NCI-H146 treated with DMSO at 0.1 percent for 48 hours (cell line): ENCODE data around the gene SLC40A1.

Experiments used
- DNase-seq: peaks from one replicate; lab custom pipeline; 2025; ENCODE audit not compliant: unreplicated experiment; lab: John Stamatoyannopoulos, UW

SLC40A1 gene

DNA sequence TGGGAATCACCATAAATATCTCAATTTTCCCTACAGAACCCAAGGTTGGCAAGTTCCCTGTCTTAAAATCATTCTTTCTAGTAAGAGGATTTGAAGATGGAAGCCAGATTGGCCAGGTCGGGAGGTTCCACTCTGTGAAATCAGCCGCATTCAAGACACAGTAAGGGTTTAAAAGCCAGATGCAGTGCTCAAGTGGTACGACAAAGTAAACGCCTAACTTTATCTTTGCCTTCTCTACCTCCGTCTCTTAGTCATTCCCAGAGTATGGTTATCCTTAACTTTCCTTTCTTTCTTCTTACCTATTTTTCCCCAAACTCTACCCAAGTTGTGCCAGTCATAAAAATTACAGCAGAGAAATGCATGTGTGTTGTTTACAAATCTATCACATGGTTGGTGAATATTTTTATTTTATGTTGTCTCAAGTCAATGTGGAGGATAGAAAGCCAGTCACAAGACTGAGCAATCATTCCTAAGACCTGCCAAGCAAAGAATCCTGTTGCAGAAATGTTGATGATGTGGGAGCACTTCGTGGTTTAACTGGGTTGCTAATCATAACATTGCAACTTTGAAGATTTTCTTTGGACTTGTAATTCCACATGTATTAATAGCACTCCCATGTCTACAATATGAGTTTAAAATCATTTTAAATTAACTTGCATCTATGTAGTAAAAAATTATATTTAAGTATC is 62.6 kb downstream of the SLC40A1 start:
- no peak for DNase-seq

DNA sequence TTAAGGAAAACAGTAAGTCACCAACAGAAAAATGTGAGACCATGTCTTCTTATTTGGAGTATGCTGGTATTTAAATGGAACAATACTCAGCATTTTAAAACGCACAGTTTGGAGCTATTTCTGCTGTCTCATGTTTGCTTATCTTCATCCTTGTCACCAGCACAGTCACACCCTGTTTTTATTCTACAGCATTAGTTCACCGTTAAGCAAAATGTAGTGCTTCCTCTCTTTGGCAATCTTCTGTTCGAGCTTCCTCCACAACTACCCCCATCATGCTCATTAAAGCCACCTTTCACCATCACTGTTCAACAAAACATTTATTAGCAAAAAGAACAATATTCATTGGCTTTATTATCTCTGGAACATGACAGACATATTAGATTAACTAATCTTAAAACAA is 64.0 kb downstream of the SLC40A1 start:
- DNase-seq, result no peak

DNA sequence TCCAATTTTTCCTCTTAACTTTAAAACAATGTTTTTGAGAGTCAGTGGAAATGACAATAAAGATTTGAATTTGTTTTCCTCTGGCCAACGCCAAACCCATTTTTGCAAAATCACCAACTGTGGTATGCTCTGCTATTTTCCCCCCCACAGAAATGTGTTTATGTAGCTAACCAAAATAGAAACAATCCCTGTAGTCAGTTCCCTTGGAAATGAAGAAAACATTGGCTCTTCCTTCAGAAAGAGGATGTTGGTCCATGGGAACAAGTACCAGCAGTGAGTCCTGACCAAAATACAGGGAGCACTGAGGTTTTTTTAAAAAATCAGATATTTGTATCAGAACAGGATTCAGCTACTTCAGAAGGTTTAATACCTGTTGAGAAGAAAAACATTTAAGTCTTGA is 65.3 kb downstream of the SLC40A1 start:
- no peak for DNase-seq

DNA sequence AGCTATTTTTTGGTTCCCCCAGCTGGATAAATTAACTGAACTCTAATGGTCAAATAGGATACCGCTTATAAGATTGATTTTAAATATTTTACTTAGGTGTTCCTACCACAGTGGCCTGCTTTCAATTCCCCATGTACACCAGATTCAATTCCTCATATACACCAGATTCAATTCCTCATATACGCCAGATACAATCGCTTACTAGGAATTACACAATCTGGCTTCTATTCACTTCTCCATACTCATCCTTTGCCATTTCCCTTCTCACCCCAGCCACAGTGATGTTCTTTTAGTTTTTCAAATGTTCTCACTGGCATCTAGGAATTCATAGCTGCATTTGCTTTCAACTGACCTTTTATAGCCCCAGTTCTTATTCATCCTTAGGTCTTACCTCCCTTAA is 66.5 kb downstream of the SLC40A1 start:
- no peak for DNase-seq

DNA sequence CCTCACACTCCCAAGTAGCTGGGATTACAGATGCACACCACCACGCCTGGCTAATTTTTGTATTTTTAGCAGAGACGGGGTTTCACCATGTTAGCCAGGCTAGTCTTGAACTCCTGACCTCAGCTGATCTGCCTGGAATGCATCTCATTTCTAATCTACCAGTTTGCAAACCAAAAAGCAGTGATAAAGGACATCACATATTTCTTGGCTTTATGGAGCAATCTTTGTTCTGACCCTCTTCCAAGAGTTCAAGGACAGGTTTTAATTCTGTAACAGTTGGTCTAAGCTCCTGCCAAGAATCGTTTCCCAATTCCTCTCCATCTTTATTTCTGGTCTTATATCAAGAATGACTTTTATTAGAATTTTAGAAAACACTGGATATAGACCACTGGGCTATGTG is 67.7 kb downstream of the SLC40A1 start:
- DNase-seq, result no peak

DNA sequence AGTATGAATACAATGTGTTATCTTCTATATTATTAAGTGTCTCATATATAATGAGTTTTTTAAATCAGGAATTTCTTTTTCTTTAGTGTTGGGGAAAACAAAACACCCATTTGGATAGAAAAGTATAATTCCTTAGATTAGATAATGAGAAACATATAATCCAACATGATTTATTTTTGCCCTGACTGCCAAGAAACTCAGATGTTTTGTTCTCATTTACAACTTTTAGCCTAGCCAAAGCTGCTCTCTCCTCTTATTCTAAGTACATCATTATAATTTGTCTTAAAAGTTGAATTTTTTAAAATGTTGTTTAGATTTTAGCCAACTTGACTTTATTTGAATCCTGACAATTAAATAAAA is 68.6 kb downstream of the SLC40A1 start:
- DNase-seq, result no peak

DNA sequence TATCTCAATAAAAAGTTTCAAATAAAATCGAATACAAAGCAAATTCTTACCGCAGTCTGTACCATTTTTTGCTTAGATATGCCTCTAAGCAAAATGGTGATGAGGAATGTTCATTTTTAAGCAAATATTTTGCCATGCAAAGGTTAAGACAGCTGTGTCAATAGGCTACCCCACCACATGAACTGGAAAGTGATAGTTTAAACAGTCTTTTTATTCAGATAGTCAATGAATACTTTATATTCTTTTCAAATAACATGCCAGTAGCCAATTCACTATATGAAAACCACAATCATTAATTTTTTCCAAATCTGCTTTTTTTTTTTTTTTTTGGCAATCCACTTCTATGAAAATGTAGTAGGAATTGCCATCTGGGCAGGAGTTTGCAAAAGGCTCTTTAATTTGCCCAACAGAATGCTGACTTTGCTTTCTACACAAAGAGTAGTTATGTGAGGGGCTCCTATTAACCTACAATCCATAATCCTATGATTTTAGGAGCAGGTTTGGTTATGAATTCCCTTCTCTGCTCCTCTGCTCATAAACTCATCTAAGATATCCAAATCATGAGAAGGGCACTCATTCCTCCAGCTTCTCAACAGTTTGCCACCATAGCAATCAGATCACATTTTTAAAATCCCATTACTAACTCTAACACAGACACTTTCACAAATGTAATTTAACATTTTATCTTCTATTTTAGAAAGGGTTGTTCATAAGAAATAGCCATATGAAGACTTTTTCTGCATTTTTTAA is 69.2 kb downstream of the SLC40A1 start:
- DNase-seq, result peak; percentile 0
